NCI-H510A (cell line): Measurements from ENCODE around the gene HGD.
"Not testable (repeated sequence)": the region's sequence is repeated elsewhere in the genome, so short reads cannot be mapped to it uniquely, and the experiment has no call there.

Experiments
- DNase-seq: peaks from one replicate; lab custom pipeline; 2025; lab: John Stamatoyannopoulos, UW

Gene HGD

GRCh38 chr3:120678984-120679383 is 3.1 kb downstream of the HGD start:
- no peak for DNase-seq

- DNase-seq: no peak
These were observed 3.6 kb downstream of the HGD start for GRCh38 chr3:120678331-120678947.

GRCh38 chr3:120677193-120677592 is 4.8 kb downstream of the HGD start:
- not testable (repeated sequence) for DNase-seq

GRCh38 chr3:120673116-120673515 is 8.9 kb downstream of the HGD start:
- no peak for DNase-seq

GRCh38 chr3:120670576-120670975 is 11.5 kb downstream of the HGD start:
- DNase-seq: no peak

GRCh38 chr3:120664926-120665325 is 17.1 kb downstream of the HGD start:
- DNase-seq: no peak

GRCh38 chr3:120661945-120662344 is 20.1 kb downstream of the HGD start:
- DNase-seq: no peak

- DNase-seq: no peak
These were observed 20.7 kb downstream of the HGD start for GRCh38 chr3:120661106-120661905.

GRCh38 chr3:120659834-120660233 is 22.2 kb downstream of the HGD start:
- no peak for DNase-seq

GRCh38 chr3:120659285-120659684 is 22.8 kb downstream of the HGD start:
- no peak for DNase-seq

GRCh38 chr3:120652896-120653545 is 29.0 kb downstream of the HGD start:
- no peak for DNase-seq

GRCh38 chr3:120652281-120652680 is 29.8 kb downstream of the HGD start:
- no peak for DNase-seq

- no peak for DNase-seq
These were observed 31.7 kb downstream of the HGD start for GRCh38 chr3:120650311-120650710.

GRCh38 chr3:120649830-120650233 is 32.2 kb downstream of the HGD start:
- DNase-seq: no peak

- DNase-seq: no peak
These were observed 33.7 kb downstream of the HGD start for GRCh38 chr3:120648290-120648689.

- no peak for DNase-seq
These were observed 35.1 kb downstream of the HGD start for GRCh38 chr3:120646771-120647432.

- no peak for DNase-seq
These were observed 36.8 kb downstream of the HGD start for GRCh38 chr3:120645083-120645845.

GRCh38 chr3:120642368-120642948 is 39.6 kb downstream of the HGD start:
- DNase-seq: no peak

- DNase-seq: no peak
These were observed 40.3 kb downstream of the HGD start for GRCh38 chr3:120641696-120642246.

GRCh38 chr3:120640231-120640630 is 41.8 kb downstream of the HGD start:
- DNase-seq: no peak

GRCh38 chr3:120638820-120639219 is 43.2 kb downstream of the HGD start:
- DNase-seq: not testable (repeated sequence)
